ENCODE data around the gene TNFAIP1.

The TNFAIP1 gene

DNA sequence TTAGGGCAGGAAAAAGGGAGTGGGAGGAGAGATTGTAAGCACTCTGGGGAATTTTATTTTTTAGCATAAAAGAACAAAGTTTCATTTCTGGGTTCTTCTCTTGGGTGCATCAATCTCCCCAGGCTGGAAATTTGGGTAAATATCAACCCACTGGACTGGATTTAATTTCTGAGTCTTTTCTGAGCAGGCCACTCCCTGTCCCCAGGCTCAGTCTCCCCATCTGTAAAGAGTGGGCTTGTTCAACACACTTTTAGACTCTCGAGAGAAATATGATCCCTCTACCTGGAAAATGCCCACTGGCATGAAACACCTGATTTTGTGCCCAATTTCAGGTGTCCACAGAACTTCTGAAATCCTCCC, 35.2 kb downstream of the TNFAIP1 start:
- no peak for DNase-seq (ENCODE audit: low read depth in 2 of 2)

DNA sequence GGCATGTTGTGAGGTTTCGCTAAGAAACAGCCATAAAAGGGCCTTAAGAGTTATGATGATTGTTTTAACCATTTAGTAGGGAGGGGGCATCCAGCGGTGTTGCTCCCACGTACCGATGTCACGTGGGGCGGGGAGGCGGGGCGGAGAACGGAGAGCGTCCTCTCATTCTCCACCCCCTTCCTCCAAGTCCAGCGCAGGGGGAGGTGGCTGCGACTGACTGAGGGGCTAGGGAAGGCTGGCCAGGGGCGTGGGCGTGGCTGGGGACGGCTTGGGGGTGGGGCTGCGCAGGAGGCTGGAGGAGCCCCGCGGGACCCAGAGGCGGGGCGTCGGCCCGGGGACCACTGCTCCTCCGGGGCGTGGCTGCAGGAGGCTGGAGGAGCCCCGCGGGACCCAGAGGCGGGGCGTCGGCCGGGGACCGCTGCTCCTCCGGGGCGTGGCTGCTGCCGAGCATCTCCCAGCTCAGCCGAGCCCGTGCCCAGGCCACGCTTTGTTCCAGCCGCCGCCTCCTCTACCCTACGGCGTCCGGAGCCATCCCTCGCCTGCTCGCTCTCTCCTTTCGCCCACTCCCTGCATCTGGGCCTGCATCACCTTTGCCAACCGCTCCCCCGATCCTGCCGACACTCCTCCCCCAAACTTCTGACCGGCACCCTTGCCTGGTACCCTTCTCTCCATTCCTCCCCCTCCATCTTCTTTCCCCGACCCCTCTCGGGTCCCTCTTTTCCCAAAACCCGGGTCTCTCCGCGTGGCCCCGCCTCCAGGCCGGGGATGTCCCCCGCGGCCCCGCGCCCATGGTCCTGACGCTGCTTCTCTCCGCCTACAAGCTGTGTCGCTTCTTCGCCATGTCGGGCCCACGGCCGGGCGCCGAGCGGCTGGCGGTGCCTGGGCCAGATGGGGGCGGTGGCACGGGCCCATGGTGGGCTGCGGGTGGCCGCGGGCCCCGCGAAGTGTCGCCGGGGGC, 36.0 kb downstream of the TNFAIP1 start, which contains the start of gene SARM1:
Gene SARM1, plus strand, starts transcription at position 450 of the 958 bp plus-strand sequence. Its CDS starts 339 bp downstream, at position 789.
- peak; percentile 74 to 85 for DNase-seq (ENCODE audit: low read depth in 2 of 2)

DNA sequence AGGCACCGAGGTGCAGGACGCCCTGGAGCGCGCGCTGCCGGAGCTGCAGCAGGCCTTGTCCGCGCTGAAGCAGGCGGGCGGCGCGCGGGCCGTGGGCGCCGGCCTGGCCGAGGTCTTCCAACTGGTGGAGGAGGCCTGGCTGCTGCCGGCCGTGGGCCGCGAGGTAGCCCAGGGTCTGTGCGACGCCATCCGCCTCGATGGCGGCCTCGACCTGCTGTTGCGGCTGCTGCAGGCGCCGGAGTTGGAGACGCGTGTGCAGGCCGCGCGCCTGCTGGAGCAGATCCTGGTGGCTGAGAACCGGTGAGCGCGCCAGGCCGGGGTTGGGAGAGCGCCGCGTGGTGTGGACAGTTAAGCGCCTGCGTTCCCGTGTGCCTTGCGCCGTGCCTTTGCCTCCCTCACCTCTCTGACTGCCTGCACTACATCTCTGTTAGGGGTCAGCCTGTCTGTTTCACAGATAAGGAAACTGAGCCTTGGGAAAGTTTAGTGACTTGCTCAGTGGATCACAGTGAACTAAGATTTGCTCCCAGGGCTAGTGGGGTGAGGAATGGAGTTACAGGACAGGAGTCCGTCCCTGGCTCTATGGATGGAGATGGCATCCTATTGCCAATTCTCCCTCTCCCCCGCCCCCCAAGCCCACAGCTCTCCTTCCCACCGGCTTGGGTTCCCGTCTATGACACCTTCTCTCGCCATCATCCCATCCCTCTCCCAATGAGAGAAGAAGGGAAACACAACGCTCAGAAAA, 36.8 kb downstream of the TNFAIP1 start:
- no peak for DNase-seq (ENCODE audit: low read depth in 2 of 2)

DNA sequence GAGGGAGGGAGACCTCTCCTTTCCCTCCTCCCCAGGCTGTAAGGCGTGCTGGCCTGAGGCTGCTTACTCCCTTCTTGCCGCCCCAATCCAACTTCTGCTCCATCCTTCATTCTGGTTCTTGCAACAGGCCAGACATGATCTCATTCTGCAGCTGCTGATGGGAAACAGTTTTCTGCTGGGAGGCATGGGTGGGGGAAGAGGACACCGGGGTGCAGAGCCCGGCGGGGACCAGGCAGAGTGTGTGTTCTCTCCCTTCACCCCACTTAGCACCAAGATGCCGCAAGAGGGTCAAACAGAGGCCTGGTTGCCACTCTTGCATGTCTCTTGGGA, 37.3 kb downstream of the TNFAIP1 start:
- no peak for DNase-seq (ENCODE audit: low read depth in 2 of 2)

DNA sequence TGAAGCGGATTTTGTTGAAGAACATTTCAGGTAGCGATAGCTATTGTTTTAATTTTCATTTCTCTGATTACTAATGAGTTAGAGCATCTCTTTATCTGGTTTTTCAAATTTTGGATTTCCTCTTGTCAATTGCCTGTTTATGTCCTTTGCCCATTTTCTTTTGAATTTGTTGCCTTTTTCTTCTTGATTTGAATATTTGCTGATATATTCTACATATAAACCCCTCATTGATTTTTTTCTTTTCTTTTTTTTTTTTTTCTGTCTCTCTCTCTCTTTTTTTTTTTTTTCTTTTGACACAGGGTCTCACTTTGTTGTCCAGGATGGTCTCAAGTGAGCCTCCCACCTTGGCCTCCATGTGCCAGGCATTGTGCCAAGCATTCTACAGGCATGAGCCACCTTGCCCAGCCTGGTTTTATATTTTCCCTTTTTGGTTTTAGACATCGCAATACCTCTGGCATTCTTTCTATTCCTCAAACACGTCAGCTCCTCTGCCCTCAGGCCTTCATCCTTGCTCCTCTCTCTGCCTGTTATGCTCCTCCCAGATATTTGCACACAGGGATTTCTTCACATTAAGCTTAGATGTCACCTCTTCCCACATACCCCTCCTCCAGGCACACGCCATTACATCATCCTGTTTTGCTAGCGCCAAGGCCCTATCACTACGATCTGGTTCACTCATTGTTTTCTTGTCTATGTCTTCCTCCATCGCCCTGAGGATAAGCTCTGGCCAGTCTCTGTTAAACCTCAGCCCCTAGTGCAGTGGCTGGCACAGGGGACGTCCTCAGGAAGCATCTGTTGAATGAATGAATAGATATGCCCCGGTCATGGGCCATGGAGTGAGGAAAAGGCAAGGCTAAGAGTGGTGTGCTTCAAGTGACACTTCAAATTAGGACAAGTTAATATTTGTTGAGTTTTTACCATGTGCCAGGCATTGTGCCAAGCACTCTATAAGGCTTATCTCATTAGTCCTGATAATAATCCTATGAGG, 44.5 kb downstream of the TNFAIP1 start:
- DNase-seq (ENCODE audit: low read depth in 2 of 2), result no peak

DNA sequence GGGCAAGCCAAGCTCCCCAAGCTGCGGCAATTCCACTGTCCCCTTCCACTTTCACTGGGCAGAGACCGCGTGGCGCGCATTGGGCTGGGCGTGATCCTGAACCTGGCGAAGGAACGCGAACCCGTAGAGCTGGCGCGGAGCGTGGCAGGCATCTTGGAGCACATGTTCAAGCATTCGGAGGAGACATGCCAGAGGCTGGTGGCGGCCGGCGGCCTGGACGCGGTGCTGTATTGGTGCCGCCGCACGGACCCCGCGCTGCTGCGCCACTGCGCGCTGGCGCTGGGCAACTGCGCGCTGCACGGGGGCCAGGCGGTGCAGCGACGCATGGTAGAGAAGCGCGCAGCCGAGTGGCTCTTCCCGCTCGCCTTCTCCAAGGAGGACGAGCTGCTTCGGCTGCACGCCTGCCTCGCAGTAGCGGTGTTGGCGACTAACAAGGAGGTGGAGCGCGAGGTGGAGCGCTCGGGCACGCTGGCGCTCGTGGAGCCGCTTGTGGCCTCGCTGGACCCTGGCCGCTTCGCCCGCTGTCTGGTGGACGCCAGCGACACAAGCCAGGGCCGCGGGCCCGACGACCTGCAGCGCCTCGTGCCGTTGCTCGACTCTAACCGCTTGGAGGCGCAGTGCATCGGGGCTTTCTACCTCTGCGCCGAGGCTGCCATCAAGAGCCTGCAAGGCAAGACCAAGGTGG, 45.7 kb downstream of the TNFAIP1 start:
- DNase-seq (ENCODE audit: low read depth in 2 of 2), result no peak

DNA sequence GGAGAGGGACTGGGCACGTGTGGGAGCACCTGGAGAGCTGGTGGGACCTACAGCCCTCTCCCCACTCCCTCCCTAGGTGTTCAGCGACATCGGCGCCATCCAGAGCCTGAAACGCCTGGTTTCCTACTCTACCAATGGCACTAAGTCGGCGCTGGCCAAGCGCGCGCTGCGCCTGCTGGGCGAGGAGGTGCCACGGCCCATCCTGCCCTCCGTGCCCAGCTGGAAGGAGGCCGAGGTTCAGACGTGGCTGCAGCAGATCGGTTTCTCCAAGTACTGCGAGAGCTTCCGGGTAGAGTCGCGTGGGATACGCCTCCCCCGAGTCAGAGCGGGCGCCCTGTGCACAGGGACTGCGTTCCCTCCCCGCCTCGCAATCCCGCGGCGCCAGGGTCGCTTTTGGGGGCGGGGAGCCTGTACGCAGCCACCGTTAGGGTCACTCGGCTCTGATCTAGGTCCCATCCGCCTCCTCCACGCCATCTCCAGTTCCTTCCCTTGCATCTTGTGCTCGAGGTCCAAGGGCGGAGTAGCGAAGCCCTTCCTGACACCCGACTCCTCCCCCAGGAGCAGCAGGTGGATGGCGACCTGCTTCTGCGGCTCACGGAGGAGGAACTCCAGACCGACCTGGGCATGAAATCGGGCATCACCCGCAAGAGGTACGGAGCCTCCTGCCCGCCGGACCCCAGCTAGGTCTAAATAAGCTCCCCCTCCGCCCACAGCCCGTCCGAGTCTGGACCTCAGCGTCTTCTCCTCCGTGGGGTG, 48.9 kb downstream of the TNFAIP1 start:
- peak; percentile 46 to 51 for DNase-seq (ENCODE audit: low read depth in 2 of 2)

DNA sequence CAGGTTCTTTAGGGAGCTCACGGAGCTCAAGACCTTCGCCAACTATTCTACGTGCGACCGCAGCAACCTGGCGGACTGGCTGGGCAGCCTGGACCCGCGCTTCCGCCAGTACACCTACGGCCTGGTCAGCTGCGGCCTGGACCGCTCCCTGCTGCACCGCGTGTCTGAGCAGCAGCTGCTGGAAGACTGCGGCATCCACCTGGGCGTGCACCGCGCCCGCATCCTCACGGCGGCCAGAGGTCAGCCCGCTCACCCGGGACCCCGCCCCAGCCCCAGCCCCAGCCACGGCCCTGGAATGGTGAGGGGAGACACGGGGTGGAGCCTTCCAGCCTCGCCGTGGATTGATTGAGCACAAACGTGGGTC, 49.5 kb downstream of the TNFAIP1 start:
- DNase-seq (ENCODE audit: low read depth in 2 of 2), result no peak

DNA sequence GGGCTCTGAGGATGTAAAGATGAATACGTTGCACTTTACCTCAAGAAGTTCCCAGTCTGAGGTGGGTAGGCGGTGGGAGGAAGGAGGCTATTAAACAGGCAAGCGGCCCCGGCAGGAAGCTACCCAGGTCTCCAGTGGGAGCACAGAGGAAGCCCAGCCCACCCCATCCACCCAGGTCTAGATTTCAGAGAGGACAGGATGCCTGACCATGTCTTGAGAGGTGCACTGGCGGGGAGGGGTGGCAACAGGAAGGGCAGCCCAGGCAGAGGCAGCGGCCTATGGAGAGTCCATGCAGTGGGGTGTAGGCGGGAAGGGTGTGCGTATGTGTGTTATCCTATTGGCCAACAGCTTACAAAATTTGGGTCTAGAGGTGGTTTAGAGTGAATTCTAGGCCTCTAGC, 49.8 kb downstream of the TNFAIP1 start:
- no peak for DNase-seq (ENCODE audit: low read depth in 2 of 2)

DNA sequence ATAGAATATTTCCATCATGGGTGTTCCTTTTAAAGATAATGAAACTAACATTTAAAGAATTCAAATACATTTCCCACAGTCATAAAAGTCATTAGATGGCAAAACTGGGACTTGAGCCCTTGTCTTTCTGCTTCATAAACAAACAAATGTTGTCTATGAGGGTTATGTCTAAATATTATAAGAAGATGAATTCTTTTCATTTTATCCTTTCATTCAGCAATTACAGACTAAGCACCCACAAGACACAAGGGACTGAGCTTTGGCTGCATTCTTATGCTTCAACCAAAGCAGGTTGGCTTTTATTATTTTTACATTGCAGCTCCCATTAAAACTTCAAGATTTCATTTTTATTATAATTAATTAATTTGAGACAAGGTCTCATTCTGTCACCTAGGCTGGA, 50.8 kb downstream of the TNFAIP1 start:
- no peak for DNase-seq (ENCODE audit: low read depth in 2 of 2)

DNA sequence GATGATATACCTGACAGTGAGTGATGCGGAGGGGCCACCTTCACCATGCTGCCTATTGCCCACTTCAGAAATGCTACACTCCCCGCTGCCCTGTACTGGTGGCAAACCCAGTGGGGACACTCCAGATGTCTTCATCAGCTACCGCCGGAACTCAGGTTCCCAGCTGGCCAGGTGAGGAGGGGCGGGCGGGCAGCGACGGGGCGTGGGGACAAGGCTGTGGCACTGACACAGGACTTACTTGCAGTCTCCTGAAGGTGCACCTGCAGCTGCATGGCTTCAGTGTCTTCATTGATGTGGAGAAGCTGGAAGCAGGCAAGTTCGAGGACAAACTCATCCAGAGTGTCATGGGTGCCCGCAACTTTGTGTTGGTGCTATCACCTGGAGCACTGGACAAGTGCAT, 52.5 kb downstream of the TNFAIP1 start:
- DNase-seq (ENCODE audit: low read depth in 2 of 2), result no peak

DNA sequence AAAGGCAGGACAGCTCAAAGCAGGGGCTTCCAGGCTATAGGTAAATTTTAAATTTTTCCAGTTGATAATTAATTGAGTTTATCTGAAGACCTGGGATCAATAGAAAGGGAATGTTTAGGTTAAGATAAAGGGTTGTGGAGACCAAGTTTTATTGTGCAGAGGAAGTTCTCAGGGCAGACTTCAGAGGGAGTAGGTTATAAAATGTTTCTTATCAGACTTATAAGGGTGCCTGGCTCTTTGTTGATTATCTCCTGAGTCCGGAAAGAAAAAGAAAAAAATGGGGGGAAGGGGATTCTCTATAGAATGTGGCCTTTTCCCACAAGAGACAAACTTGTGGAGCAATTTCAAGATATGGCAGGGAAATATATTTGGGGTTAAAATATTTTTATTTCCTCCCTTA, 54.6 kb downstream of the TNFAIP1 start:
- no peak for DNase-seq (ENCODE audit: low read depth in 2 of 2)

DNA sequence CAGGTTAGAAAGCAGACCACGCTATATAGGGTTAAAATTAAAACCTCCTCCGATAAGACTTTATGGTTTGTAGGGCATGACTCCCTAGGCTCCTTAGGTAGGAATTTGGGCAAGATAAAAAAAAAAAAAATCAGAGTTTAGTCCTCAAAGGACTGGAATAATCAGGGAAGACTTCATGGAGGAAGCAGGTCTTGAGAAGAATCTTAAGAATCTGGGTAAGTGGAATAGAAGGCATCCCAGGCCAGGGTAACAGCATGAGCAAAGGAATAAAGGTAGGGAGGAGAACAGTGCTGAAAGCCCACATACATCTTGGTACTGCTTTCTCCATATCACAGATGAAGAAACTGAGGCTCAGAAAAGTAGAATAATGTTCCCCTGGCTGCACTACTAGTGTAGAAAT, 55.0 kb downstream of the TNFAIP1 start:
- no peak for DNase-seq (ENCODE audit: low read depth in 2 of 2)

DNA sequence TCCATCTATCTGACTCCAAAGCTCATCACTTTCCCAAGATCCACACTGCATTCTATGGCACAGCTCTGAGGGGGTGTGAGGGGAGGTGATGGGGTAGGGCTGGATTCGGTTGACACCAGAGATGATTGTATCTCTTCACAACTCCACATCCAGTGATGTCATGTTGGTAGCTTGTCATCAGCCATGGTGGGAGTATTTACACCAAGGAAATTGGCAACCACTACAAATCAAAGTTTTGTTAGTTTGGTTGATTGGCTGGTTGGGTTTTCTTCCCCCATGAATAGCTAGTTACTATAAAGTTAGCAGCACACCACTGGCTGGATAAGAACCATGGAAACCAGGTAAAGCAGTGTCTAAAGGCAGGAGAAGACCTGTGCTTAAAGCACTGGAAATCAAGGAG, 55.4 kb downstream of the TNFAIP1 start:
- no peak for DNase-seq (ENCODE audit: low read depth in 2 of 2)

DNA sequence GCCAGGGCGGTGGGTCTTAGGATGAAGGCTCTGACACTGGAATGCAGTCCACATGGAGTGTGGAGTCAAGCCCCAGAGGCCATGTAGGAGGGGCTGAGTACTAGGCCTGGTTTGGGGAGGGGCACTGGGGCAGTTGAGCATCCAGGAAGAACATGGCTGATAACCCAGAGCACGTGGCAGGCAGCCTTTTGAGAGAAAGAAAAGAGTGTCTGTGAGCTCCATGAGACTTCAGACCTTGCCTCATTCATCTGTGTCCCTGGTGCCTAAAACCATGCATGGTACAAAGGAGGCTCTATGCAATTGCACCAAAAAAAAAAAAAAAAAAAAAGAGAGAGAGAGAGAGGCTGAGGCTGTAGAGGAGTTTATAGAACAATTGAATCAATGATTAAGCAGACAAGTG, 55.8 kb downstream of the TNFAIP1 start:
- DNase-seq (ENCODE audit: low read depth in 2 of 2), result no peak

DNA sequence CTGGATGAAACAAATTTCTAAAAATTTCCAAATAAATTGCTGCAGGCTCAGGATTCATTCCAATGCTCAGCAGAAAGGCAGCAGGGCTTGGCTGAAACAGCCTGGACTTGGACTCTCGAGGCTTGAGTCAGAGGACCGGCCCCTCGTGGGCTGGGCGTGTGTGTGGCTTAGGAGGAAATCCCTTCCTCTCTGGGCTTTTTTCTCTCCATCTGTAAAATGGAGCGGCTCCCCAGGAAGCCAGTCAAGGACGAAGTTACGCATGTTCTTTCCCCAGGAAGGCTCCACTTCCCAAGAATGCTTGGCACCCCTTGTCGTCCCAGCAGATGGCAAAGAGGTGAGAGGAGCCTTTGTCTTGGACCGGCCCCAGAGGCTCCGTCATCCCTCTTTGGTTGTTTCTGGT, 56.9 kb downstream of the TNFAIP1 start:
- no peak for DNase-seq (ENCODE audit: low read depth in 2 of 2)

DNA sequence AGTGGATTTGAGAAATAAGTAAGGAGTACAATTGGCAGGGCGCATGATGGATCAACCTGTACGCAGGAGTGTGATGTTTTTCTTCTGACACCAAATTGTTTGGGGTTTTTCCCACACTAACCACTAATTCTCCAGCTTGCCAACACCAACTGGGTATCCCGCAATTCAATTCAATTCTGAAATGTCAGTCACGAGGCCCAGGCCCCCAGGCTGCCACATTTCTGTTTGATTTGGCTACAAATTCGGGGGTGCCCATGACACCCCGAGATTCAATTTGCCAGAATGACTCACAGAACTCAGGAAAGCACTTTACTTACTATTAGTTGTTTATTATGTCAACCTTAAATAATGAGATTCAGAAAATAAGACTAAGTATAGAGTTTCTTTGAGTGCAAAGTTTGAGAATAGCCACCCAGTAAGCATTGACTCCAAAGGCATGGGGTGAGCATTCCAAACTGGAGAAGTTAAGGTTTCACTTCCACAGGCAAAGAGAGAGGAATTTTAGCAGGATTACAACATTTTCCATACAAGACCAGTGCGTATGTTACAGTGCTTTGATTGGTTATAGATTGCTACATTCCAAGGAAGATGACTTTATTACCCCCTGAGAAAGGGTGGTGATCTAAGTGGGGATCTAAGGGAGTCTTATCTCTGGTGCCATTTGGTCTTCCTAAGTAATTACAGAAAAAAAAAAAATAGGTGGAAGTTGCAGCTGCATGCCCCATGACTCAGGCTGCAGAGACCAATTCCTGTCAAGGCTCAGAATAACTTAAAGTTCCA, 59.0 kb downstream of the TNFAIP1 start:
- DNase-seq (ENCODE audit: low read depth in 2 of 2), result no peak

DNA sequence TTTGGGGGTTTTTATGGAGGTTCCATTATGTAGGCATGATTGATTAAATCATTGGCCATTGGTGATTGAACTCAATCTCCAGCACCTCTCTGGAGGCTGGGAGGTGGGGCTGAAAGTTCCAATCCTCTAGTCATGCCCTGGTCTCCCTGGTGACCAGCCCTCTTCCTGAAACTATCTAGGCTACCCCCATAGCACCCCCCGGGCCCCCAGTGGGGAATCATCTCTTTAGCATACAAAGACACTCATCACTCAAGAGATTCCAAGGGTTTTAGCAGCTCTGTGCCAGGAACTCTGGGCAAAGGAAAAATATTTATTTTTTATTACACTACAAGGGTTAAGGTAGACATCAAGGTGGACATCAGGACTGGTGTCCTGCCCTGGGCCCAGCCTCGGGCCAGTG, 59.9 kb downstream of the TNFAIP1 start:
- DNase-seq (ENCODE audit: low read depth in 2 of 2), result no peak

DNA sequence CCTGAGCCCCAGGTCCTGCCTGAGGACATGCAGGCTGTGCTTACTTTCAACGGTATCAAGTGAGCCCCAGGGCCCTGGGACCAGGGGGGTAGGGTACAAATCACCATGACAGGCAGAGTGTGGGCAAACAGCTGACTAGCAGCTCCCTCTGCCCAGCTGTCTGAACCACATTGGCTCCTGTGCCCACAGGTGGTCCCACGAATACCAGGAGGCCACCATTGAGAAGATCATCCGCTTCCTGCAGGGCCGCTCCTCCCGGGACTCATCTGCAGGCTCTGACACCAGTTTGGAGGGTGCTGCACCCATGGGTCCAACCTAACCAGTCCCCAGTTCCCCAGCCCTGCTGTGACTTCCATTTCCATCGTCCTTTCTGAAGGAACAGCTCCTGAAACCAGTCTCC, 60.4 kb downstream of the TNFAIP1 start:
- no peak for DNase-seq (ENCODE audit: low read depth in 2 of 2)

Measured in activated CD4-positive, alpha-beta T cell treated with anti-CD3 and anti-CD28 coated beads for 24 hours (primary cell).